Measurements from ENCODE around the gene SEC24B.

The SEC24B gene

GRCh38 chr4:109433205-109434006, at the start of gene SEC24B:
SEC24B (plus strand) TSS chr4:109433815; CDS start chr4:109433870, 55 bp downstream.
- H3K4me1 ChIP-seq: peaks cover 45% of the 10 kb centered on the region
- peak within 1 kb of the TSS; percentile 86 for H3K4me3 ChIP-seq
- H3K27ac ChIP-seq: peak within 1 kb of the TSS; percentile 94
- peaks cover 43% of the 10 kb centered on the region for H4K20me1 ChIP-seq
- H3K27me3 ChIP-seq: no peaks in the 10 kb centered on the region
- TF ChIP-seq Cebpa-rat (IDR thresholded peaks at IDR 0.05): no peak
- H3K4me2 ChIP-seq: peak within 1 kb of the TSS; percentile 92
- no peaks in the 10 kb centered on the region for H3K9me3 ChIP-seq
- peaks cover 9% of the 10 kb centered on the region; the same call in 1 of the 2 replicates for H3K36me3 ChIP-seq
- peak within 1 kb of the TSS; percentile 93 for H3K9ac ChIP-seq

GRCh38 chr4:109383823-109384222, 49.8 kb upstream of the SEC24B start:
- no peaks in the 10 kb centered on the region for H4K20me1 ChIP-seq
- no peaks in the 10 kb centered on the region for H3K36me3 ChIP-seq
- no peak overlapping the region for H3K4me3 ChIP-seq
- H3K27ac ChIP-seq: no peak overlapping the region
- H3K4me1 ChIP-seq: peaks cover 8% of the 10 kb centered on the region
- H3K9me3 ChIP-seq: no peaks in the 10 kb centered on the region
- no peak for TF ChIP-seq Cebpa-rat (IDR thresholded peaks at IDR 0.05)
- no peaks in the 10 kb centered on the region for H3K27me3 ChIP-seq
- no peak overlapping the region for H3K9ac ChIP-seq
- H3K4me2 ChIP-seq: no peak overlapping the region

- TF ChIP-seq Cebpa-rat (IDR thresholded peaks at IDR 0.05): no peak
- H3K27me3 ChIP-seq: no peaks in the 10 kb centered on the region
- peaks cover 8% of the 10 kb centered on the region for H3K4me1 ChIP-seq
- no peak overlapping the region for H3K4me2 ChIP-seq
- no peak overlapping the region for H3K27ac ChIP-seq
- no peak overlapping the region for H3K4me3 ChIP-seq
- H4K20me1 ChIP-seq: no peaks in the 10 kb centered on the region
- H3K36me3 ChIP-seq: no peaks in the 10 kb centered on the region
- H3K9me3 ChIP-seq: no peaks in the 10 kb centered on the region
- no peak overlapping the region for H3K9ac ChIP-seq
These were observed 48.4 kb upstream of the SEC24B start for GRCh38 chr4:109385260-109385659.

GRCh38 chr4:109389369-109390114, 44.1 kb upstream of the SEC24B start:
- Histone ChIP-seq H3K9ac (no peak overlapping the region), H3K4me3 (no peak overlapping the region), H3K27me3 (no peaks in the 10 kb centered on the region), H3K4me2 (no peak overlapping the region), H4K20me1 (no peaks in the 10 kb centered on the region), H3K4me1 (no peaks in the 10 kb centered on the region), H3K9me3 (no peaks in the 10 kb centered on the region), H3K27ac (no peak overlapping the region), H3K36me3 (no peaks in the 10 kb centered on the region)
- TF ChIP-seq Cebpa-rat (IDR thresholded peaks at IDR 0.05): no peak

- Histone ChIP-seq H3K4me1 (no peaks in the 10 kb centered on the region), H3K36me3 (no peaks in the 10 kb centered on the region), H4K20me1 (no peaks in the 10 kb centered on the region), H3K27me3 (no peaks in the 10 kb centered on the region), H3K9me3 (no peaks in the 10 kb centered on the region), H3K27ac (no peak overlapping the region), H3K9ac (no peak overlapping the region), H3K4me2 (no peak overlapping the region), H3K4me3 (no peak overlapping the region)
- no peak for TF ChIP-seq Cebpa-rat (IDR thresholded peaks at IDR 0.05)
These were observed 43.4 kb upstream of the SEC24B start for GRCh38 chr4:109390115-109390768.

- Histone ChIP-seq H4K20me1 (no peaks in the 10 kb centered on the region), H3K4me2 (no peak overlapping the region)
These were observed 37.9 kb upstream of the SEC24B start for GRCh38 chr4:109395694-109396093.

GRCh38 chr4:109398928-109399327, 34.7 kb upstream of the SEC24B start:
- no peak overlapping the region for H3K4me2 ChIP-seq
- no peaks in the 10 kb centered on the region for H4K20me1 ChIP-seq
- no peaks in the 10 kb centered on the region for H3K36me3 ChIP-seq
- H3K9me3 ChIP-seq: no peaks in the 10 kb centered on the region
- no peak overlapping the region for H3K9ac ChIP-seq
- H3K4me1 ChIP-seq: no peaks in the 10 kb centered on the region
- H3K27ac ChIP-seq: no peak overlapping the region
- H3K27me3 ChIP-seq: no peaks in the 10 kb centered on the region
- no peak for TF ChIP-seq Cebpa-rat (IDR thresholded peaks at IDR 0.05)
- H3K4me3 ChIP-seq: no peak overlapping the region

More at GRCh38 chr4:109395694-109396093, 37.9 kb upstream of the SEC24B start:
- TF ChIP-seq Cebpa-rat (IDR thresholded peaks at IDR 0.05): no peak
- Histone ChIP-seq H3K27me3 (no peaks in the 10 kb centered on the region), H3K4me1 (no peaks in the 10 kb centered on the region), H3K4me3 (no peak overlapping the region), H3K27ac (no peak overlapping the region), H3K9ac (no peak overlapping the region), H3K36me3 (no peaks in the 10 kb centered on the region), H3K9me3 (no peaks in the 10 kb centered on the region)

GRCh38 chr4:109406337-109406931, 27.2 kb upstream of the SEC24B start:
- no peak overlapping the region for H3K9ac ChIP-seq
- no peak overlapping the region for H3K4me3 ChIP-seq
- no peaks in the 10 kb centered on the region for H3K9me3 ChIP-seq
- no peaks in the 10 kb centered on the region for H3K27me3 ChIP-seq
- H3K27ac ChIP-seq: no peak overlapping the region
- H3K4me1 ChIP-seq: no peaks in the 10 kb centered on the region
- H3K36me3 ChIP-seq: no peaks in the 10 kb centered on the region
- H4K20me1 ChIP-seq: no peaks in the 10 kb centered on the region
- H3K4me2 ChIP-seq: no peak overlapping the region
- no peak for TF ChIP-seq Cebpa-rat (IDR thresholded peaks at IDR 0.05)

GRCh38 chr4:109407027-109407737, 26.4 kb upstream of the SEC24B start:
- no peak overlapping the region for H3K4me2 ChIP-seq
- H3K27ac ChIP-seq: no peak overlapping the region
- no peaks in the 10 kb centered on the region for H3K4me1 ChIP-seq
- H3K27me3 ChIP-seq: no peaks in the 10 kb centered on the region
- no peaks in the 10 kb centered on the region for H3K36me3 ChIP-seq
- TF ChIP-seq Cebpa-rat (IDR thresholded peaks at IDR 0.05): no peak
- H3K9me3 ChIP-seq: no peaks in the 10 kb centered on the region
- no peak overlapping the region for H3K4me3 ChIP-seq
- H3K9ac ChIP-seq: no peak overlapping the region
- no peaks in the 10 kb centered on the region for H4K20me1 ChIP-seq
